ENCODE results near the gene SLC25A44. TPM values are rescaled to one million over a fixed set of nuclear protein-coding genes. Genes with fewer than 3 reads are reported as not detected.

Gene SLC25A44, protein sequence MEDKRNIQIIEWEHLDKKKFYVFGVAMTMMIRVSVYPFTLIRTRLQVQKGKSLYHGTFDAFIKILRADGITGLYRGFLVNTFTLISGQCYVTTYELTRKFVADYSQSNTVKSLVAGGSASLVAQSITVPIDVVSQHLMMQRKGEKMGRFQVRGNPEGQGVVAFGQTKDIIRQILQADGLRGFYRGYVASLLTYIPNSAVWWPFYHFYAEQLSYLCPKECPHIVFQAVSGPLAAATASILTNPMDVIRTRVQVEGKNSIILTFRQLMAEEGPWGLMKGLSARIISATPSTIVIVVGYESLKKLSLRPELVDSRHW
- total RNA-seq = 10 to 100 TPM; 10.7 to 23.7 TPM

DNA sequence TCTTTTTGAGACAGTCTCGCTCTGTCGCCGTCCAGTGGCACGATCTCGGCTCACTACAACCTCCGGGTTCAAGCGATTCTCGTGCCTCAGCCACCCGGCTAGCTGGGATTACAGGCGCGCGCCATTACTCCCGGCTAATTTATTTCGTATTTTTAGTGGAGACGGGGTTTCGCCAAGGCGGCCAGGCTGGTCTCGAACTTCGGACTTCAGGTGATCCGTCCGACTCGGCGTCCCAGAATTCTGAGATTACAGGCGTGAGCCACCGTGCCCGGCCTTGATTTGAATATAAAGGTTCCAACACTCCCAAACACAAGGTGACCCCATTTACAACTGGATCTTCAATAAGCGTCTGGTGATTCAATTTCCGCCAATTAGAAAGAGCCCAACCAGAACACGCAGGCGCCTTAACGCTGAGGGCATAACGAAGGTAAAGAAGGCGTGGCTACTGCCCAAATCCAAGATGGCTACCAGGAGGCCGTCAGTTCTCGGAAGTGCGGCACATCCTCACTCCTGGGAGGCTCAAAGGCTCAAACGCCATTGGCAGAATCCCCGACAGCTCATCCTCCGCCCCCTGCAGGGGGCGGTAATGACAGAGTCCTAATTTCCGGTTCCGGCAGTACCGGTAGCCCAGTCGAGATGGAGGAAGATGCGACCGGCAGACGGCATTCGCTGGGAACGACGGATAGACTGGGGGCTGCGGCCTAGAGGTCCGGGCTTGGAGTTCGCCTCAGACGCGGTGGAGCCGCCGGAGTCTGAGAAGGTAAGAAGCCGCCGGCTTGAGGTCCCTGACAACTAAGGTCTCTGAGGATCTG, at the start of gene SLC25A44:
Gene SLC25A44, plus strand, starts transcription at position 617 of the 812 bp plus-strand sequence. CDS start 5,744 bp downstream, outside the sequence.
- ATAC-seq (ENCODE audit: insufficient number of reproducible peaks, low FRiP score, low read depth) = peak; percentile 99
- peak; percentile 83 for DNase-seq (ENCODE audit: low spot score)
- peak within 1 kb of the TSS; percentile 68 to 77 for H3K27ac ChIP-seq
- peaks cover 4 to 20% of the 10 kb centered on the region in 2 donors for H3K4me1 ChIP-seq (ENCODE audit: control insufficient read depth in 1 of 2, low read depth in 2 of 2)
- H3K9me3 ChIP-seq = no peaks in the 10 kb centered on the region
- H3K27me3 ChIP-seq (replicated peaks; ENCODE audit: insufficient read depth) = no peaks in the 10 kb centered on the region
- H3K4me3 ChIP-seq = peak within 1 kb of the TSS; percentile 79
- H3K36me3 ChIP-seq = peaks cover 8% of the 10 kb centered on the region
- peak; percentile 31 for TF ChIP-seq CTCF (IDR thresholded peaks at IDR 0.05)

GRCh38 chr1:156144742-156145141, 49.2 kb upstream of the SLC25A44 start:
- H3K36me3 ChIP-seq = peaks cover 1% of the 10 kb centered on the region
- DNase-seq (ENCODE audit: low spot score) (no peak), ATAC-seq (ENCODE audit: insufficient number of reproducible peaks, low FRiP score, low read depth) (no peak)
- no peaks in the 10 kb centered on the region for H3K27me3 ChIP-seq (replicated peaks; ENCODE audit: insufficient read depth)
- H3K27ac ChIP-seq = no peak overlapping the region
- no peak for TF ChIP-seq CTCF (IDR thresholded peaks at IDR 0.05)
- H3K4me3 ChIP-seq = no peak overlapping the region
- no peaks in the 10 kb centered on the region for H3K9me3 ChIP-seq
- peaks cover 16 to 45% of the 10 kb centered on the region in 2 donors for H3K4me1 ChIP-seq (ENCODE audit: control insufficient read depth in 1 of 2, low read depth in 2 of 2)

DNA sequence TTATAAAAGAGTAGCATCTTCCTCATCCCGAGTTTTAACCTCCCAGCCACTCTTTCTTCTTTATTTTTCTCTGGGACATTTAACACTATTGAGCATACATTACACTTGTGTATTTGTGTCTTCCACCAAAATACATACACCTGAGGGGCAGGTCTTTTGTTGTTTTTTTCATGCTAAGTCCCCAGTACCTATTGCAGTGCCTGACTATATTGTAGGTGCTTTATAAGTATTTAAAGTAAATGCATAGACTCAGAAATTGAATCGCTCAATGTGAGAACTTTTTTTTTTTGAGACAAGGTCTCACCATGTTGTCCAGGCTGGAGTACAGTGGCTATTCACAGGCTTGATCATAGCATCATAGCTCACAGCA, 48.3 kb upstream of the SLC25A44 start:
- DNase-seq (ENCODE audit: low spot score) (no peak), ATAC-seq (ENCODE audit: insufficient number of reproducible peaks, low FRiP score, low read depth) (no peak)
- Histone ChIP-seq H3K4me1 (ENCODE audit: control insufficient read depth in 1 of 2, low read depth in 2 of 2) (peaks cover 16 to 36% of the 10 kb centered on the region in 2 donors), H3K4me3 (no peak overlapping the region), H3K27me3 (replicated peaks; ENCODE audit: insufficient read depth) (no peaks in the 10 kb centered on the region), H3K9me3 (no peaks in the 10 kb centered on the region), H3K36me3 (no peaks in the 10 kb centered on the region), H3K27ac (no peak overlapping the region)
- TF ChIP-seq CTCF (IDR thresholded peaks at IDR 0.05) = no peak

GRCh38 chr1:156146020-156146768, 47.7 kb upstream of the SLC25A44 start:
- ATAC-seq (ENCODE audit: insufficient number of reproducible peaks, low FRiP score, low read depth) (peak; percentile 42), DNase-seq (ENCODE audit: low spot score) (no peak)
- H3K4me3 ChIP-seq = peak overlapping the region; percentile 17
- no peak overlapping the region for H3K27ac ChIP-seq
- TF ChIP-seq CTCF (IDR thresholded peaks at IDR 0.05) = peak; percentile 64
- H3K36me3 ChIP-seq = no peaks in the 10 kb centered on the region
- no peaks in the 10 kb centered on the region for H3K27me3 ChIP-seq (replicated peaks; ENCODE audit: insufficient read depth)
- peaks cover 18 to 36% of the 10 kb centered on the region in 2 donors for H3K4me1 ChIP-seq (ENCODE audit: control insufficient read depth in 1 of 2, low read depth in 2 of 2)
- no peaks in the 10 kb centered on the region for H3K9me3 ChIP-seq

All from thoracic aorta (tissue), 2 donors.